ENCODE results near the gene SLC25A43.

The SLC25A43 gene

GRCh38 chrX:119475389-119476101, 76.4 kb downstream of the SLC25A43 start:
- Histone ChIP-seq H3K4me2 (ENCODE audit: low read length) (no peak overlapping the region), H3K36me3 (ENCODE audit: insufficient read depth, low read length) (peaks cover 10% of the 10 kb centered on the region), H3K9me2 (ENCODE audit: low read depth, low read length) (no peaks in the 10 kb centered on the region), H3K4me1 (ENCODE audit: insufficient read depth, low read length, severe bottlenecking) (no peaks in the 10 kb centered on the region), H3K79me2 (ENCODE audit: insufficient read depth, low read length) (no peaks in the 10 kb centered on the region), H2AFZ (ENCODE audit: low read length) (no peak overlapping the region), H3K9me3 (ENCODE audit: low read length) (no peaks in the 10 kb centered on the region), H3K27me3 (ENCODE audit: insufficient read depth, low read length) (no peaks in the 10 kb centered on the region), H4K20me1 (ENCODE audit: insufficient read depth, low read length) (no peaks in the 10 kb centered on the region), H3K4me3 (ENCODE audit: low read depth, low read length, poor library complexity, severe bottlenecking) (no peak overlapping the region), H3K9ac (ENCODE audit: low read length) (no peak overlapping the region), H3K27ac (ENCODE audit: low read depth, low read length, poor library complexity, severe bottlenecking) (no peak overlapping the region), H3F3A (ENCODE audit: insufficient read depth, low read length) (no peaks in the 10 kb centered on the region)
- TF ChIP-seq EZH2 (IDR thresholded peaks at IDR 0.05; ENCODE audit: borderline replicate concordance, low read length), result no peak
- no peak for TF ChIP-seq CTCF (IDR thresholded peaks at IDR 0.05; ENCODE audit: low read length)

DNA sequence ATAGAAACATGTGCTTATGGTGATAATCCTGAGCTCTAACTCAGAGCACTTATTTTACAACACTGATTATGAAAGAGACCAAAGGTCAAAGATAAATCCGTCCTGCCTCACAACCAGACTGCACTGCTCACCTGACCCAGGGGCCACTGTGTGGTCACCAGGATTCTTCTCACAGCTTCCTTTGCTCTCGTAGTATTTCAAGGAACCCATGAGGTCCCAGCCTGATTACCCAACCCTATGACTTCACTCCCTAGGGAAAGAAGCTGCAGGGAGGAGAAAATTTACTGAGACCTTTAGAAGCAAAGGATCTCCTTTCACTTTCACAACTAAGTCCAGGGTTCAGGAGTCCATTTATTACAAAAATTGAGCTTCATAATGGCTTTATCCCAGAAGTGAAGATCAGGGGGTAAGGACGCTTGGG, 78.7 kb downstream of the SLC25A43 start:
- no peaks in the 10 kb centered on the region for H3K9me3 ChIP-seq (ENCODE audit: low read length)
- H3K4me2 ChIP-seq (ENCODE audit: low read length), result no peak overlapping the region
- H3K36me3 ChIP-seq (ENCODE audit: insufficient read depth, low read length), result no peaks in the 10 kb centered on the region

DNA sequence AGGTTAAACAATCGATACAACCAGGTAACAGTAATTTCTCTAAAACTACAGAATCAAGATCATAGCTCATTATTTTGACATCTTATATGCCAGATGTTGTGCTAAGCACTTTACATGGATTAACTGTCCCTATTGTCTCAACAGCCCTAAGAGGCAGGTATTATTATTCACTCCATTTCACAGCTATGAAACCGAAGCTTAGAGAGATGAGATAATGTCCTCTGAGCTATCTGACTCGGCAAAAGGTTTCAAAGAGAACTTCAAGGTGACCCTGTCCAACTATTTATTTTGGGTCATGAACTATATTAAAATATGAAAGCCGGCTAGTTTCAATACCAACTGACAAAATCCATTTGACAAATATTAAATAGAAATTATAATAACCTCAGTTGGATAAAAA, 79.4 kb downstream of the SLC25A43 start:
- H3K9me3 ChIP-seq (ENCODE audit: low read length), result no peaks in the 10 kb centered on the region
- H2AFZ ChIP-seq (ENCODE audit: low read length), result no peak overlapping the region
- H3F3A ChIP-seq (ENCODE audit: insufficient read depth, low read length), result no peaks in the 10 kb centered on the region
- no peak overlapping the region for H3K27ac ChIP-seq (ENCODE audit: low read depth, low read length, poor library complexity, severe bottlenecking)
- H3K79me2 ChIP-seq (ENCODE audit: insufficient read depth, low read length), result no peaks in the 10 kb centered on the region
- H3K4me2 ChIP-seq (ENCODE audit: low read length), result no peak overlapping the region
- peaks cover 16% of the 10 kb centered on the region for H3K4me1 ChIP-seq (ENCODE audit: insufficient read depth, low read length, severe bottlenecking)
- no peak for TF ChIP-seq CTCF (IDR thresholded peaks at IDR 0.05; ENCODE audit: low read length)
- no peak for TF ChIP-seq EZH2 (IDR thresholded peaks at IDR 0.05; ENCODE audit: borderline replicate concordance, low read length)
- H3K9me2 ChIP-seq (ENCODE audit: low read depth, low read length), result no peaks in the 10 kb centered on the region
- no peak overlapping the region for H3K9ac ChIP-seq (ENCODE audit: low read length)
- no peak overlapping the region for H3K4me3 ChIP-seq (ENCODE audit: low read depth, low read length, poor library complexity, severe bottlenecking)
- H3K36me3 ChIP-seq (ENCODE audit: insufficient read depth, low read length), result no peaks in the 10 kb centered on the region
- no peaks in the 10 kb centered on the region for H4K20me1 ChIP-seq (ENCODE audit: insufficient read depth, low read length)
- H3K27me3 ChIP-seq (ENCODE audit: insufficient read depth, low read length), result no peaks in the 10 kb centered on the region

More for the DNA sequence above, 78.7 kb downstream of the SLC25A43 start:
- Histone ChIP-seq H3K79me2 (ENCODE audit: insufficient read depth, low read length) (no peaks in the 10 kb centered on the region), H3K27ac (ENCODE audit: low read depth, low read length, poor library complexity, severe bottlenecking) (no peak overlapping the region), H3K4me3 (ENCODE audit: low read depth, low read length, poor library complexity, severe bottlenecking) (no peak overlapping the region), H3K9ac (ENCODE audit: low read length) (no peak overlapping the region), H4K20me1 (ENCODE audit: insufficient read depth, low read length) (no peaks in the 10 kb centered on the region), H3K4me1 (ENCODE audit: insufficient read depth, low read length, severe bottlenecking) (peaks cover 13% of the 10 kb centered on the region), H3K9me2 (ENCODE audit: low read depth, low read length) (no peaks in the 10 kb centered on the region), H3K27me3 (ENCODE audit: insufficient read depth, low read length) (no peaks in the 10 kb centered on the region), H3F3A (ENCODE audit: insufficient read depth, low read length) (no peaks in the 10 kb centered on the region), H2AFZ (ENCODE audit: low read length) (no peak overlapping the region)
- TF ChIP-seq CTCF (IDR thresholded peaks at IDR 0.05; ENCODE audit: low read length) (no peak), EZH2 (IDR thresholded peaks at IDR 0.05; ENCODE audit: borderline replicate concordance, low read length) (no peak)

Data from OCI-LY1 (cell line).